Measurements from ENCODE around the gene PLEKHA8. TPM values are rescaled to one million over a fixed set of nuclear protein-coding genes. Genes with fewer than 3 reads are reported as not detected.
A peak's percentile ranks its signal among the peaks of the same experiment; 100 is the strongest.

PLEKHA8 gene
- total RNA-seq = 4.3 TPM

- ATAC-seq (peak; percentile 79), DNase-seq (ENCODE audit: low spot score) (peak; percentile 94)
Measured at GRCh38 chr7:30028216-30028748, at the start of gene PLEKHA8. Gene PLEKHA8 (plus strand): TSS chr7:30028412. CDS start chr7:30028763, 351 bp downstream.

GRCh38 chr7:29980151-29980550 lies 48.1 kb upstream of the PLEKHA8 start:
- DNase-seq (ENCODE audit: low spot score) (no peak), ATAC-seq (no peak)

GRCh38 chr7:29987083-29987482 lies 41.1 kb upstream of the PLEKHA8 start:
- DNase-seq (ENCODE audit: low spot score) = no peak
- no peak for ATAC-seq

GRCh38 chr7:29987811-29988317 lies 40.3 kb upstream of the PLEKHA8 start:
- no peak for DNase-seq (ENCODE audit: low spot score)
- no peak for ATAC-seq

- ATAC-seq (peak; percentile 75), DNase-seq (ENCODE audit: low spot score) (no peak)
Measured at GRCh38 chr7:29988424-29989256, 39.6 kb upstream of the PLEKHA8 start.

- ATAC-seq = peak; percentile 68
- DNase-seq (ENCODE audit: low spot score) = no peak
Measured at GRCh38 chr7:29989257-29989995, 38.8 kb upstream of the PLEKHA8 start, which contains the start of gene SCRN1. Gene SCRN1 (minus strand): TSS chr7:29989801. CDS start chr7:29969067, 20,734 bp downstream.

GRCh38 chr7:29990931-29991330 lies 37.3 kb upstream of the PLEKHA8 start:
- ATAC-seq = no peak
- no peak for DNase-seq (ENCODE audit: low spot score)

GRCh38 chr7:29991937-29992336 lies 36.3 kb upstream of the PLEKHA8 start:
- DNase-seq (ENCODE audit: low spot score) (no peak), ATAC-seq (no peak)

- ATAC-seq (no peak), DNase-seq (ENCODE audit: low spot score) (no peak)
Measured at GRCh38 chr7:29993140-29993539, 35.1 kb upstream of the PLEKHA8 start.

- ATAC-seq (no peak), DNase-seq (ENCODE audit: low spot score) (no peak)
Measured at GRCh38 chr7:29995652-29996051, 32.6 kb upstream of the PLEKHA8 start.

GRCh38 chr7:29996321-29996720 lies 31.9 kb upstream of the PLEKHA8 start:
- ATAC-seq (no peak), DNase-seq (ENCODE audit: low spot score) (no peak)

- DNase-seq (ENCODE audit: low spot score) = no peak
- no peak for ATAC-seq
Measured at GRCh38 chr7:29998489-29998888, 29.7 kb upstream of the PLEKHA8 start.

- ATAC-seq (no peak), DNase-seq (ENCODE audit: low spot score) (no peak)
Measured at GRCh38 chr7:30001998-30002397, 26.2 kb upstream of the PLEKHA8 start.

GRCh38 chr7:30003098-30003497 lies 25.1 kb upstream of the PLEKHA8 start:
- DNase-seq (ENCODE audit: low spot score) (no peak), ATAC-seq (no peak)

- DNase-seq (ENCODE audit: low spot score) (no peak), ATAC-seq (no peak)
Measured at GRCh38 chr7:30005464-30005863, 22.7 kb upstream of the PLEKHA8 start.

- DNase-seq (ENCODE audit: low spot score) (no peak), ATAC-seq (no peak)
Measured at GRCh38 chr7:30010021-30010420, 18.2 kb upstream of the PLEKHA8 start.

GRCh38 chr7:30012757-30013156 lies 15.5 kb upstream of the PLEKHA8 start:
- ATAC-seq = no peak
- DNase-seq (ENCODE audit: low spot score) = no peak

GRCh38 chr7:30018451-30018850 lies 9.8 kb upstream of the PLEKHA8 start:
- no peak for ATAC-seq
- no peak for DNase-seq (ENCODE audit: low spot score)

- DNase-seq (ENCODE audit: low spot score) (no peak), ATAC-seq (no peak)
Measured at GRCh38 chr7:30019387-30019786, 8.8 kb upstream of the PLEKHA8 start.

GRCh38 chr7:30019960-30020359 lies 8.3 kb upstream of the PLEKHA8 start:
- ATAC-seq = no peak
- DNase-seq (ENCODE audit: low spot score) = no peak

- no peak for ATAC-seq
Measured at GRCh38 chr7:30020535-30020934, 7.7 kb upstream of the PLEKHA8 start.

GRCh38 chr7:30022991-30023390 lies 5.2 kb upstream of the PLEKHA8 start:
- DNase-seq (ENCODE audit: low spot score) (no peak), ATAC-seq (no peak)

More at GRCh38 chr7:30020535-30020934, 7.7 kb upstream of the PLEKHA8 start:
- no peak for DNase-seq (ENCODE audit: low spot score)

Data from left lobe of liver (tissue), 2 donors.